ENCODE results near the gene SNAP91. TPM values are rescaled to one million over a fixed set of nuclear protein-coding genes. Genes with fewer than 3 reads are reported as not detected.

Gene SNAP91
- total RNA-seq, 1 experiment from 2014 or later: 1.3 TPM

- no peaks in the 10 kb centered on the region for H3K4me1 ChIP-seq (ENCODE audit: insufficient read depth, low read length)
- H2AFZ ChIP-seq (ENCODE audit: low read length): peak overlapping the region; percentile 77
- no peak overlapping the region for H3K4ac ChIP-seq (ENCODE audit: low read depth, low read length)
- H3K4me2 ChIP-seq (ENCODE audit: insufficient read depth, insufficient read length, low read length): no peak overlapping the region
- no peak overlapping the region for H3T11ph ChIP-seq (ENCODE audit: low read length)
- H3K79me2 ChIP-seq (ENCODE audit: insufficient read depth, low read length): no peaks in the 10 kb centered on the region
- H3K27ac ChIP-seq (ENCODE audit: insufficient read length, low read depth, low read length): no peak overlapping the region
- Mint-ChIP-seq H3K4me1 (no peaks in the 10 kb centered on the region), H3K27me3 (ENCODE audit: low read depth) (no peaks in the 10 kb centered on the region), H3K36me3 (ENCODE audit: insufficient read depth in 1 of 3, low read depth in 3 of 3) (no peaks in the 10 kb centered on the region), H3K27ac (peak overlapping the region in 1 of 3 experiments; percentile 18; a peak in 1 of 7 replicates), H3K9me3 (no peaks in the 10 kb centered on the region), H3K4me3 (no peak overlapping the region)
- TF ChIP-seq CTCF (conservative IDR thresholded peaks at IDR 0.05): peak; percentile 82
- H3K23me2 ChIP-seq (ENCODE audit: insufficient read length, low read depth, low read length, poor library complexity, severe bottlenecking): no peaks in the 10 kb centered on the region
- WGBS (ENCODE audit: extremely low coverage, insufficient read length, low lambda C conversion rate): no CpG with 5 or more reads among the region's 6 CpGs
- H3K18ac ChIP-seq (ENCODE audit: insufficient read length, low read depth, low read length): no peak overlapping the region
- H4K20me1 ChIP-seq (ENCODE audit: control insufficient read depth, insufficient read depth, insufficient read length): no peaks in the 10 kb centered on the region
- no peak for DNase-seq
- H4K91ac ChIP-seq (ENCODE audit: insufficient read length, low read depth, low read length): no peak overlapping the region
- H3K23ac ChIP-seq (ENCODE audit: insufficient read length, low read depth, low read length): no peak overlapping the region
- H3K14ac ChIP-seq (ENCODE audit: insufficient read depth, low read length): no peak overlapping the region
- H2BK12ac ChIP-seq (ENCODE audit: insufficient read length, low read depth, low read length): no peak overlapping the region
- no peak overlapping the region for H2BK20ac ChIP-seq (ENCODE audit: low read depth, low read length, poor library complexity, severe bottlenecking)
- no peaks in the 10 kb centered on the region for H3K79me1 ChIP-seq (ENCODE audit: insufficient read depth, low read depth, low read length, poor library complexity, severe bottlenecking)
- H3K9me3 ChIP-seq (ENCODE audit: control insufficient read depth, low read depth, low read length): no peaks in the 10 kb centered on the region
- no peak overlapping the region for H2BK120ac ChIP-seq (ENCODE audit: low read depth, low read length, poor library complexity, severe bottlenecking)
- H3K27me3 ChIP-seq (ENCODE audit: insufficient read depth, low read length): no peaks in the 10 kb centered on the region
- no peak overlapping the region for H2BK5ac ChIP-seq (ENCODE audit: insufficient read length, low read length)
- H4K8ac ChIP-seq (replicated peaks; ENCODE audit: insufficient read length, low read depth, low read length): no peak overlapping the region
- no peak overlapping the region for H4K5ac ChIP-seq (ENCODE audit: insufficient read length, low read depth, low read length)
- H3K56ac ChIP-seq (ENCODE audit: insufficient read length, low read depth, low read length): no peak overlapping the region
- no peak overlapping the region for H2BK15ac ChIP-seq (ENCODE audit: low read depth, low read length)
- H3K9ac ChIP-seq (ENCODE audit: extremely low read depth, insufficient read length, low read length): no peak overlapping the region
- H2AK5ac ChIP-seq (ENCODE audit: insufficient read length, low read length): no peak overlapping the region
Measured at GRCh38 chr6:83615025-83615999, 93.6 kb downstream of the SNAP91 start.
